ENCODE results near the gene PRKCA.

Gene PRKCA

DNA sequence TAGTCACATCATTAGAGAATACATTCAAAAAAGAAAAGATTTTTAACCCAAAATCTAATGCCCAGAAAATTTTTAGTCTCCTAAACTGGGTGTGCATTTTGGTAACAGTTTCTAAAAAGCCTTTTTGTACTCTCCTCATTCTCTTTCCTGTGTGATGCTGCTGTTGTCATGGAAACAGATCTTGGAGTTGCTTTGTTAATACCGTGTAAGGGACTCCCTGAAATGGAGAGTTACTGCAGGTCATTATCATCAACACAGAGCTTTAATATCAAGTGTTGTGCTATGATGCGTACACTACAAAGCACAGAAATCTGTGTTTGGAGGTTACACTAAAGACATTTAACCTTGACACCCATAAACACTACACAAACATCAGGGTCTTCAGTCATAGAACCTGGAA is 216.3 kb downstream of the PRKCA start:
- DNase-seq (ENCODE audit: low read depth) = no peak

DNA sequence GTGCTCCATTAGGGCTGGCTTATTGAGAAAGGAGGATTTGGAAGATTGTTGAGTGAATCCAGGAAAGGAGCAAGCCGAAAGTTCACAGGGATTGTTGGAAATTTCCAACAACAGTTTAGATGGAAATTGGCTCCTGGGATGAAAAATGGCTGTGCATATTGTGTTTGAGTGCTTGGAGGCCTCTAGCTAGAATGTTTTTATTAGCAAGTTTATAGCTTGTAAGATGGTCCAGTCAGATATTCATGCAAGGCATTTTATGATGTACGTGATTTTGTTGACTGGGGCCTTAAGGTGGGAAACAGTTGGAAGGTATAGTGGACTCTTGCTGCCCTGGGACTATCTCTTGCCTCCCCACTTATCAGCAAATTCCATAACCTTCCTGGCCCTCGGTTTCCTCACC is 216.7 kb downstream of the PRKCA start:
- DNase-seq (ENCODE audit: low read depth) = no peak

DNA sequence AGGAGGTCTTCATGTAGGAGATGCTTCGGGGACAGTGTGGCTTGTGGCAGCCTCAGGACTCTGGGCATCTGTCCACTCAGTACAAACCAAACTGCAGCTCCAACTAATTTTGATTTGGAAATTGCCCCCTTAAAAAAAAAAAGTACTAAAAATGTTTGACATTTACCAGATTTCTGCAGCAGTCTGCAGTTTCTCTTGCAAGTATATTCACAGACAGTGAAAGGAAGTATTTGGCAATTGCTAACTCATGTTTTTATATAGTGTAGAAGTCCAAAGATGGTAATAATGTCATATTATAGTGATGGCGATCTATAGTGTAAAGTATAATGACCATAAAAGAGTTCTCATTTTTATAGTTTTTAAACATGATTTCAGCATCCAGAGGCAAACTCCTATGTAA is 218.6 kb downstream of the PRKCA start:
- no peak for DNase-seq (ENCODE audit: low read depth)

DNA sequence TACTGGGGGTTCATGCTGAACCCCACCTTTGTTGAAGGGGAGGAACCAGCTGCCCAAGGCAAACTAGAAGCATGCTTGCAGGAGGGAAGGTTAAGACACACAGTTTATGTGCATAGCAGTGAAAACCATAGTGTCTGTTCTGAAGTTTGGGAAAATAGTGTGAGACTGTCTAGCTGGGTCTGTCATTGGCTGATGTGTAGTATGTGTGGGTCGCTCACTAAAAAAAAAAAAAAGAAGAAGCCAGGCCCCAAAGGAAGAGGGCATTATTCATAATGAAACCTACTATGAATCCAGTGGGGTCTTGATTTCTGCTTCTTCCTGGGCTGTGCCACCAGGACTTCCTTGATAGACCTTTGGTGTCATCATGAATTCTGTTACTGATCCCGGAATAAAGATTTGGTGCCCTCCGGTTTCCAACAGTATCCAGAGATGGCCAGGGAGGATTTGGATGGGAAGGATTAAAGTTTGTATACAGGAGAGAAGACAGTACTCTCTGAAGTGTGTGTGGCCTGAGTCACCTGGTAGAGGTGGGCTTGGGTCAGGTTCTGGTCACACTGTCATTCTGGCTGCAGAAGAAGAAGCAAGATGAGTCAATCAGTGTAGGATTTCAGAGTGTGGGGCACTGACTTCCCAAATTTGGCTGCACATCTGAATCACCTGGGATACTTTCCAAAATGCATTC is 220.3 kb downstream of the PRKCA start:
- no peak for DNase-seq (ENCODE audit: low read depth)

DNA sequence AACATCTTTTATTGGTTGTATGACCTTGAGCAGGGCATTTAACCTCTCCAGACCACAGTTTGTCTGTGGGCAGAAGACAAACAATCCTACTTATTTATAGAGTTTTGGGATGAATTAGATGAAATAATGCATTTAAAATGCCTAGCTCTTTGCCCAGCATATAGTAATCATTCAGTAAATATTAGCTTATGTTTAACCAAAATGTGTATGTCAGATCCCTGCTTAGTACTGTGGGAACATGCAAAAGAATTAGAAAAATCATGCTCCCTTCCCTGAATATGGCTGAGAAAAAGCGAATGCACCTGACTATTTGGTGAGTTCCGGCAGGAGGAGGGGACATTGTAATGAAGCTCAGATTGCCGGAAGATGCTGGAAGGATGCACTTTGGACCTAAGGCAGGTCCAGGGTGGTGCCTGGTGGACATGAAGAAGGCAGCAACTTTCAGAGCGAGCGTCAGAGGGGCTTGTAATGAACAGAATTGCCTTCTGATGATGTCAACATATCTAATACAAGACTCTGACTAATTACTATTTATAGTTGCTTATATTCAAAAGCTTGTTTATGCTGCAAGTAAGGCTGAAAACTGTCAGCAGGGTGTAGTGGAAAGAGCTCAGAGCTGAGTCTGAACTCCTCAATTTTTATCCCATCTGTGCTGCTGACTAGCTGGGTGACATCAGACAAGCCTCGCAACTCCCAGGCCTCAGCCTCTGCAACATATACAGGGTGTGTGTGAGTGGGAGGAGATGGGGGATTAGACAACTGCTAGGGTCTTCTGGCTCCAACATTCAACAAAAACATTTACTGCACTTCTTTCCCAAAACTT is 221.2 kb downstream of the PRKCA start:
- no peak for DNase-seq (ENCODE audit: low read depth)

DNA sequence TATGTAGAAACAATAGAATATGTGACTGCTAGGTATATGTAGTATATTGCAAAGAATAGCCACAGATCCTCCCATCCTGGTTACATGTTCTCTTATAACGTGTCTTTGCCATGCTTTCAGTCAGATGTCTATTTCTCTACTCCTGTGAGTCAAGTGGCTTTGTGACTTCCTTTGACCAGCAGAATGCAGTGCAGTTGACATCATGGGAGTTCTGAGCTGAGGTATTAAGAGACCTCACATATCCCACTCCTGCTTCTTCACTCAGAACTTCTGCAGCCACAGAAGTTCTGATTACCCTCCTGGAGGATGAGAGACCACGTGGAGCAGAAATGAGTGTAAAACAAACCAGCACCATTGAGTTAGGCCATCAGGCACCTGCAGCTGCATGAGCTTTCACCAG is 222.5 kb downstream of the PRKCA start:
- DNase-seq (ENCODE audit: low read depth) = no peak

DNA sequence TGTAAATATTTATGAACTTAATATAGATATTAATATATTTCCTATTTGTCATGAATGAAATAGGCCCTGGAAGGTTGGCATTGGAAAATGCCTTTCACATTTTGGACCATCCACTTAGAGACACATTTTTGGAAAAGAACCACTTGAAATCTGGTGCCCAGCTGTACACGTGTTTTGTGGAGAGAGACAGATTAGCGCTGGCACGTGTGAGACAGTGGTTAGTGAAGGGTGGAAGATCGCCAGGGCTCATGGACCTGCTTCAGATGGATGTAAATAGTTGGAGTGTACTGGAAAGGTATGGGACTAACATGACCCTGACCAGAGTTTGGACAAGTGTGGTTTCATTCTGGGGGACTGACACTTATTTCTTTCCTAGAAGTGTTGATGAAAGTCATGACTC is 222.9 kb downstream of the PRKCA start:
- DNase-seq (ENCODE audit: low read depth) = no peak

DNA sequence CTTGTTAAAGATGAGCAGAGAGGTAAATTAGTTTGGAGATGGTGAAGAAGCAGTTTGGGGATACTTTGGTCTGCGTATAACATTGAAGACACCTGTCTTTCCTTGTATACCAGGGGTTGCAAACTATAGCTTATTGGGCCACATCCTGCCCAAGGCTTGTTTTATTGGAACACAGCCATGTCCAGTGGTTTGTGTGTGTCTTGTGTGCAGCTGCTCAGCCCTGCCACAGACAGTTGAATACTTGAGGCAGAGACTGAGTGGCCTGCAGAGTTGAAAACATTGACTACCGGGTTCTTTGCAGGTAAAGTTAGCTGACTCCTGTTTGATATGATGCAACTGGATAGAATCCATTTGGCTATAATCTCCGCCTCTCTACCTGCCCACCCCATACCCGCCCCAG is 224.4 kb downstream of the PRKCA start:
- DNase-seq (ENCODE audit: low read depth) = no peak

DNA sequence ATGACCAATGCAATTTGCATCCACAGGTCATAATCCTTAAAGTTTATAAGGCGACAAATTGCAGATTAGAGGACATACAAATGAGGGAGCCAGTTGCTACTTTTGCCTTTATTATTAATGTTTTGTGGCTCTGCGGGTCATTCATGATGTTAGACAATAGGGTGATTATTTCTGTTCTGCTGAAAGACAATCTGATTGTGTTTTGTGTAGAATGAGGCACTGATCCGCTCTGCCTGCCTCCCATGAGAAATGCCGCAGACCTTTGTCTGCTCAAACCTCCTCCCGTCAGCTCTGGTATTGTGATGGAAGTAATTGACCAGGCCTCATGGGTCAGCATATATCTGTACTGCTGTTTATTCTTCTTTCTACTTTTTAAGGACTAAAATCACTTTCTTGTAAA is 224.9 kb downstream of the PRKCA start:
- no peak for DNase-seq (ENCODE audit: low read depth)

DNA sequence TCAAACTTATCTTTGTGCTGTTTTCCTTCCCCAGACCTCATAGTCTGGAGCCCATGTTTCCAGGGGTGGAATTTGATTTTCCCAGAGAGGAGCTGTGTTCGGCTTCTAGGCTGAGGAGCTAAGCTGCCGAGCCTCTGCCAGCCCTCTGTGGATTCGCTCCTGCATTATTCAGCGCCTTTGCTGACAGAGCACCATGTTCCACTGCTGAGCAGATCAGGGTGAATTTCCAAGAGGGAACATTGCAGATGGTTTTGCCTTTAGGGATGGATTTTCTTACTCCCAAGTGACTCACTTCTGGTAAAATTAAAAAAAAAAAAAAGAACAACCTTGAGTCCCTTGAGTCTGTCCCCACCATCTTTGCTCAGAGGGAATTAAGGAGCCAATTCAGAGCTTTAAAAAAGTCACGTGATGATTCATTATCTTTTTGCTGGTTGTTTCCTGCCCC is 229.5 kb downstream of the PRKCA start:
- DNase-seq (ENCODE audit: low read depth) = no peak

DNA sequence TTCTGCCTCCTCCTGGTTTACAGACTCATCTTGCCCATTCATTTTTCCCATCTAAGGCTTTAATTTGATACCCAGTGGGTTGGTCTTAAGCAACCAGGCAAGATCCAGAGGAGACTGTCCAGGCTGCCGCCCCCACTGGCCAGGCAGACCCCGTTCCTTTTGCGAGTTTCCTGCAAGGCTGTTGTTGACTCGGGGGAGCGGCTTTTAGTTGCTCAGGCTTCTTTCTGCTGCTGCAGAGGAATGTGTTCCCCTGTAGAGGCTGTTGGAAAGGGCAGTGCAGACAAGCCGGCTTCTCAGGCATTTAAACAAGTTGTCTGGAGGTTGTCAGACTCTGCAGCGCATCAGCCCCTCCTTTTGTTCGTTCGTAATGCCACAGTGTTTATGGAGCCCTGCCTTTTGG is 231.2 kb downstream of the PRKCA start:
- no peak for DNase-seq (ENCODE audit: low read depth)

DNA sequence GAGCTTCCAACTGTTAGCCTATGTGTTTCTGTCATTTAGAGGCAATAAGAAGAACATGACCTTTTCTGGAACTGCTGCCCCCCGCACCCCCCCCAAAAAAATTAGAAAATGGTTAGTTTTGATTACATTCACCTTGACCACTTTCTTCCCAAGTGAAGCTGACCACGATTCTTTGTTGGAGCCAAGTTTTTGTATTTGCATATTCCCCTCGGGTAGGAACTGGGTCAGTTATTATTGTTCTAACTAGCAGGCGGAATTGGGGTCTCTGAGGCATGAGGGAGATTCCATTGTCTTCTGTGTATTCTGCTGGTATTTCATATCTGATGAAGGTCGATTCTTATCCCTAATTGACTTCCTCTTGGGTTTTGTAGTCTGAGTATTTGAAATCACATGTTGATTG is 231.6 kb downstream of the PRKCA start:
- DNase-seq (ENCODE audit: low read depth) = no peak

DNA sequence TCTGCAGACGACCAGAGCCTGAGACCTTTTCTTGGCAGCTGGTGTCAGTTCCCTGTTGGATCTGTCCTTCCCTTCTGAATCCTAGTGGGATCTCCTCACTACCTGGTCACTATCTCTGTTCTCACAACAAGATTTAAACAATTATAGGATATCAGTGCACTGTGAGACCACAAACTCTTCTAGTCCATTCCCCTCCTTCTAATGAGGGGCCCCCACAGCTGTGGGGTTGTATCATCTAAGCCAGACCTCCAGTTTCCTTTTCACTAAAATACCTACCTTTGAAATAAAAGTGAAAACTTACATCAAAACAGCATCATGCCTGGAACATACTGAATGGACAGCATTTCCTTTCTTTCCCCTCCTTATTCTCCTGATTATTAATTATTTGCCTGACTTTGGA is 233.2 kb downstream of the PRKCA start:
- no peak for DNase-seq (ENCODE audit: low read depth)

DNA sequence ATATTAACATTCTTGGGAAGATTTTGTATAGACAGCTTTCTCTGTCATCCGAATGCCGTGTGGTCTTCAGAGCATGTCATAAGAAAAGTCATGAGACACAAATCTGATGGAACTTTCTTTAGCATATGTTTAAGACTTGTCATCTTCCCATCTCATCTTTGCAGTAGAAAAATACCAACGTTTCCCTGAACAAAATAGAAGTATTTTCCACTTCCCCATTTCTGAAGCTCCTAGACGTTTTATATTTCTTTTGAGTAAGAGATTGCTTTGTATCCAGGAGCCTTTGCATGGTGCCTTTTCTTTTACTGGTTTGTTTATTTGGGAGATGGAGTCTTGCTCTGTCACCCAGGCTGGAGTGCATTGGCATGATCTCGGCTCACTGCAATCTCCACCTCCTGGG is 235.1 kb downstream of the PRKCA start:
- DNase-seq (ENCODE audit: low read depth) = no peak

DNA sequence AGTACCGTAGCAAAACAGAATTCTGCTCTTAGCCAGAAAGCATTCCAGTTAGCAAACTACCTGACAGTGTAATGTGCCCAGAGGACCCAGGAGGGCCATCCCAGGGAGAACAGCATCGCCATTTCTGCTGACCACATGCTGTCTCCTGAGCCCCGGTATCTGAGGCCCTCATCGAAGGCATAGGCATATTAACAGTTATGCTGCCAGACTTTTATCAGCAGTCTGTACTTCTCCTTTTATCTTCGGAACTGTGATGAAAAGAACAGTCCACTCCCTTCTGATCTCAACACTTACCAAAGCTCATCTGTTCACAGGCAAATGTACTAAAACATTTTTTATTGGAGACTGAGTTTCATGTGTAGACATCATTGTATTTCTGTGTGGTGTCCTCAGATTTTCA is 236.4 kb downstream of the PRKCA start:
- DNase-seq (ENCODE audit: low read depth) = no peak

DNA sequence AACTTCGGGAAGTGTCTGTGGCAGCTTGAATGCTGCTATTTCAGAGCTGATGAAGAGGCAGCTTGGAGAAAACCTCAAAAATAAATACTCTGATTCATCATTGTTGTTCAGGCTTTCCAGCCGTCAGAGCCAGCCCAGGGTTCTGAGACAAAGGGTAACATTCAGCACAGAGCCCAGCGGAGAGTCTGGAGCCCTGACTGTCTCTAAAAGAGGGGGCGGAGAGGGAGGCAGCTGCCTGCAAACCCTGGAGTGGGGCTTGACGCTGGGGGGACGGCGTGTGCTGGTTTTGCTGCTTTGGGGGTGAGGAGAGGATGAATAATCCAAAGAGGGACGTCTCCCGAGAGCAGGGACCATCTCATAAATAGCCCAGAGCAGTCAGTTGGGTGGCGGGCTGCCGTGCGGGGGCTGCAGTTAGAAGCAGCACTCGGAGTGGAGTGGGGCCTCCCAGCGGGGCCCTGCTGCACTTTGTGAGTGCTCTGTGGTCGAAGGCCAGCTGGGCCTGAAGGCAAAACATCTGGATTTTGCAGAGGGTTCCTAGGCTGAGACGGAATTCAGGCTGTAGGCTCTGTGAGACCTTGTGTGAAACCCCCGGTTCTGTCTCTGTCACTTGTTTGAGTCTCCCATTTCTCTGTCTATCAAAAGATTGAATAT is 237.8 kb downstream of the PRKCA start:
- no peak for DNase-seq (ENCODE audit: low read depth)

DNA sequence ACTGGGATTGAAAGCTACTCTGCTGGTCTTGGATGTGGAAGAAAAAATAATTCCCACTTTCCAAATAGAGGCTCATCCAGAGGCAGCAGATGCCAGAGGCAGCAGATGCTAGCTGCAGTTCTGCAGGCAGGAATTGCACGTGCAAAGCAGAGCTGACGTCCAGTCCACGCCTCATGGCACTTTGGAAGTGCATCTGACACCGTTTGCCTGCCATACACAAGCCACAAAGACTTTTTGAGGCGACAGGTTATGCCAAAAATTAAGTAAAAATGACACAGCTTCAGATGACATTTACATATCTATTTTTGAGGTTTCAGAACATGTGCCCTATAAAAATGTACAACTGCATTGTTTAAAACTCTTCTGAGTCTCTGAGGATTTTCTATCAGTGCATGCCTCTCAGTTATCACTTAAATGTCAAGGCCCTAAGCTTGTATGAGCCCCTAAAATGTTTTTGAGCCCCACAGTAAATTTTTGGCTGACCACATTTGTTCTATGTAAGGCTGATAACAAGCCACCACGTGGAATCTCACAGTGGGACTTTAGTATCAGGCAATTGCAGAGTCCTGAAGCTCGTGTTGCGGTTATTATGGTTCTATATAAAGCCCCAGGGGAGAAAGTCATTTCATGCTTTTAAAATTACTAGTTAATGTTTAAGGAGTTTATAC is 239.2 kb downstream of the PRKCA start:
- DNase-seq (ENCODE audit: low read depth) = no peak

DNA sequence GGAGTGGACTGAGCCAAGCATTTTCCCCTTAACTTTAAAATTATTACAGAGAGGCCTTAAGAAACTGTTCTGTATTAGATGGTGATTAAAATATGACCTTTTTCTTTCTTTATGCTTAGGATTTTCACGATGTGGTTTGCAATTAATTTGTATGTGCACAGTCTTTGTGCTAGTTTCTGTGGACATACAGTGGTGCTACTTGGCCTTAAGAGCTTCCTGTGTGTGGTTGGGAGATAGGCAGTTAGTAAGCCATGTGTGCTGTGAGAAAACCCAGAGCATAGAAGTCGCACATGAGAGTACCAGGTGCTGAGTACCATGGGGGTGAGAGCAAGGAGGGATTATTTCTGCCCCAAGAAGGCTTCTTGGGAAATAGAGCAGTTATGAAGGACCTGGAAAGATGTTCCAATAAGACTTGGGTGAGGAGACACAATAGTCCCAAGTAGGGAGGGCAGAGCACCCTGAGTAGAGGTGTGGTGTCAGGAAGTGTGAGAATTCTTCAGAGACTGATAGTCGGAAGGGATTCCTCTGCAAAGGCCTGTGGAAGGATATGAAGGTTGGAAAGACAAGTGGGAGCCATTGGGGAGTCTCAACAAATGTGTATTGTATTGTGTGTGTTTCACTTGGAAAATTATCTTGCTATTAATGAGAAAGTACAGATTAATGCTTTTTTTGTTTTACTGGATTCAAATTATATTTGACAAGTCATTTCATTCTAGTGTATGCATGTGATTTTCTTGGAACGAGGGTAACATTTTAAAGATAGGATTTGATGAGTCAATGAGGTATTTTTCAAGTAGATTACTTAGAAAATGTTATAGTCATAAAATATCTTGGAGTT is 239.9 kb downstream of the PRKCA start:
- DNase-seq (ENCODE audit: low read depth) = no peak

DNA sequence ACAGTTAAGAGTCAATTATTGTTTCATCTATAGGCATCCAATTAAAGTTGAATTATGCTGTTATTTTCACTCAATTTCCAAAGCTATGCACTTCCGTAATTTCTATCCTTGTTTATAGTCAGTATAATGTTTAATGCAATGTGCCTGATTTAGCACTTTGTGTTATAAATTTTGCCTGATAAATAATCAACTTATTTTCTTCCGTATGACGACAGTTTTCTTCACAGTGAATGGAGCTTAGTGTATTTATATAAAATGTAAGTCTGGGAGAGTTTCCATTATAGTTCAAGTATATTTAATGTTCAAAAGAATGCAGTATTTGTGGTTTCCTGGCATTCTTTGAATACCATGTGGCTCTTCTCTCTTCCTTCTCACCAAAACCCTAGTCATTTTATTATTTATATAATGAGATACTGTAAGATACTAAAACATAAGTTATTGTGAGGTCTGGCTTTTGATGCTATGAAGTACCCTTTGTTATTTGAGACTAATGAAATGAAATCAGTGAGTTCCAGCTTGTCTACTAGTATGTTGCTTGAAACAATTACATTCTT is 240.6 kb downstream of the PRKCA start:
- DNase-seq (ENCODE audit: low read depth) = peak; percentile 67

DNA sequence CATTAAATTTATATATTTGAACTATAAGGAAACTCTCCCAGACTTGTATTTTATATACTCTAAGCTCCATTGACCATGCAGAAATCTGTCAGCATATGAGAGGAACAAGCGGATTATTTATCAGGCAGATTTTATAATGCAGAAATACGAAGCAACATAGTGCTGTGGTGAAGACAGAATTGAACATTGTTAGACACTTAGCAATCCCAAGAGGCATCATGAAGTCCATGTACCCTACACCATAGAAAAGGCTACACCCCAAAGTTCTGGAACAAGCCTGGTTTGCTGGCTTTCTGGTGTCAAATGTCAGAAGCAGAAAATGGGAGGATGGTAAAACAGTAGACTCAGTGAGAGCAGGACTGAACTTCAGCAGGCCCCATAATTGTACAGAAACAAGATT is 241.1 kb downstream of the PRKCA start:
- no peak for DNase-seq (ENCODE audit: low read depth)

DNA sequence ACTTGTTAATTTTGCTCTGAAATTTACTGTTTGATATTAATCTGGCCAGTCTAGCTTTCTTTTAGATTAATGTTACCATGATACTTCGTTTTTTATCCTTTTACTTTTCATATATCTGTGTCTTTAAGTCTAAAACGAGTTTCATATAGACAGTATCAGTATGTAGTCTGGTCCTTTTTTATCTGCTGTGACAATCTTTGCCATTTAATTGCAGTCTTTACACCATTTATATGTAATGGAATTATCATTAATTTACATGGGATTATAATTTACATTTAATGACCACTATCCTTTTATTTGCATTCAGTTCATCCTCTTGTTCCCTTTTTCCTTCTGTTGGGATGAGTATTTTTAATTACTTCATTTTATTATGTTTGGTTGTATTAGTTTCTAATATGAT is 243.5 kb downstream of the PRKCA start:
- no peak for DNase-seq (ENCODE audit: low read depth)
